ENCODE data around the gene TSPOAP1. TPM values are rescaled to one million over a fixed set of nuclear protein-coding genes. Genes with fewer than 3 reads are reported as not detected.

TSPOAP1 gene
- total and polyA plus RNA-seq, 2 of the 4 experiments (the other 2 are of a cell fraction): 0.90 to 1.6 TPM

DNA sequence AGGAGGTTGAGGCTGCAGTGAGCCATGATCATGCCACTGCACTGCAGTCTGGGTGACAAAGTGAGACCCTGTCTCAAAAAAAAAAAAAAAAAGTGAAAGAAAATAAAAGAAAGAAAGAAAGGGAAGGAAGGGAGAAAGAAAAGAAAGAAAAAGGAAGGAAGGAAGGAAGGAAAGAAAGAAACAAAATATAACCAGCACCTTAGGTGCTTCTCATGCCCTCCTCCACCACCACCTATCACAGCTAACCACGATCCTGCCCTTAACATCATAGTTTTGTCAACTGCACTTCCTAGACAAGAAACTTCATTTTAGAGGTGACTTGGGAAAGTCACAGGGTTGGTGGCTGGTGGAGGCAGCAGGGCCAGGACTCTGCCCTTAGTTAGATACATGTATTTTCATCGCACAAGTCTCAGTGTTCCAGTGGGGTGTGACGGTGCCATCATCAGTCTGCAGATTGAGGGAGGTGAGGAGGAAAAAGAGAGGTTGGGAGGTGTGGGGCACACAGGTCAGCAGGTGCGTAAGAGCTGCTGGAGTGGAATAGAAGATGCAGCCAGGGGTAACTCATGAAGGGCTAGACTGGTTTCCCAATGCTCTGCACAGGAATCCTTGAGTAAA, 13.4 kb upstream of the TSPOAP1 start:
- no peak overlapping the region for H2AFZ ChIP-seq (replicated peaks; ENCODE audit: low read length, poor library complexity)
- no peak overlapping the region for H3K23ac ChIP-seq (ENCODE audit: low read depth, low read length)
- H4K8ac ChIP-seq (ENCODE audit: low read depth in 2 of 2, low read length in 2 of 2): no peak overlapping the region
- H3K27ac ChIP-seq (ENCODE audit: insufficient read depth, low read length): no peak overlapping the region
- TF ChIP-seq POLR2A (IDR thresholded peaks at IDR 0.05; ENCODE audit: low read depth, low read length) (no peak), RAD21 (IDR thresholded peaks at IDR 0.05; ENCODE audit: low read length) (no peak), NFE2L2 (IDR thresholded peaks at IDR 0.05; ENCODE audit: low read depth, low read length) (no peak), RCOR1 (IDR thresholded peaks at IDR 0.05; ENCODE audit: insufficient replicate concordance, low read length) (no peak), MAZ (IDR thresholded peaks at IDR 0.05; ENCODE audit: borderline replicate concordance, low read depth, low read length) (no peak), CEBPB (IDR thresholded peaks at IDR 0.05; ENCODE audit: low read depth, low read length) (no peak), RFX5 (IDR thresholded peaks at IDR 0.05; ENCODE audit: low read depth, low read length) (no peak), MAFK (IDR thresholded peaks at IDR 0.05; ENCODE audit: low read depth, low read length) (no peak), CHD1 (IDR thresholded peaks at IDR 0.05; ENCODE audit: low read depth, low read length) (no peak), BHLHE40 (IDR thresholded peaks at IDR 0.05; ENCODE audit: low read depth, low read length) (no peak), SMC3 (IDR thresholded peaks at IDR 0.05; ENCODE audit: low read depth, low read length) (no peak), FOS (IDR thresholded peaks at IDR 0.05; ENCODE audit: low read depth, low read length) (no peak), MXI1 (IDR thresholded peaks at IDR 0.05; ENCODE audit: borderline replicate concordance, low read depth, low read length) (no peak)
- TF ChIP-seq, protein P1, sequence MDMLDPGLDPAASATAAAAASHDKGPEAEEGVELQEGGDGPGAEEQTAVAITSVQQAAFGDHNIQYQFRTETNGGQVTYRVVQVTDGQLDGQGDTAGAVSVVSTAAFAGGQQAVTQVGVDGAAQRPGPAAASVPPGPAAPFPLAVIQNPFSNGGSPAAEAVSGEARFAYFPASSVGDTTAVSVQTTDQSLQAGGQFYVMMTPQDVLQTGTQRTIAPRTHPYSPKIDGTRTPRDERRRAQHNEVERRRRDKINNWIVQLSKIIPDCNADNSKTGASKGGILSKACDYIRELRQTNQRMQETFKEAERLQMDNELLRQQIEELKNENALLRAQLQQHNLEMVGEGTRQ (IDR thresholded peaks at IDR 0.05; ENCODE audit: low read depth, low read length): no peak
- TF ChIP-seq, protein P2, sequence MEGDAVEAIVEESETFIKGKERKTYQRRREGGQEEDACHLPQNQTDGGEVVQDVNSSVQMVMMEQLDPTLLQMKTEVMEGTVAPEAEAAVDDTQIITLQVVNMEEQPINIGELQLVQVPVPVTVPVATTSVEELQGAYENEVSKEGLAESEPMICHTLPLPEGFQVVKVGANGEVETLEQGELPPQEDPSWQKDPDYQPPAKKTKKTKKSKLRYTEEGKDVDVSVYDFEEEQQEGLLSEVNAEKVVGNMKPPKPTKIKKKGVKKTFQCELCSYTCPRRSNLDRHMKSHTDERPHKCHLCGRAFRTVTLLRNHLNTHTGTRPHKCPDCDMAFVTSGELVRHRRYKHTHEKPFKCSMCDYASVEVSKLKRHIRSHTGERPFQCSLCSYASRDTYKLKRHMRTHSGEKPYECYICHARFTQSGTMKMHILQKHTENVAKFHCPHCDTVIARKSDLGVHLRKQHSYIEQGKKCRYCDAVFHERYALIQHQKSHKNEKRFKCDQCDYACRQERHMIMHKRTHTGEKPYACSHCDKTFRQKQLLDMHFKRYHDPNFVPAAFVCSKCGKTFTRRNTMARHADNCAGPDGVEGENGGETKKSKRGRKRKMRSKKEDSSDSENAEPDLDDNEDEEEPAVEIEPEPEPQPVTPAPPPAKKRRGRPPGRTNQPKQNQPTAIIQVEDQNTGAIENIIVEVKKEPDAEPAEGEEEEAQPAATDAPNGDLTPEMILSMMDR (conservative IDR thresholded peaks at IDR 0.05; ENCODE audit: low read depth, low read length): no peak
- TF ChIP-seq, protein P3, sequence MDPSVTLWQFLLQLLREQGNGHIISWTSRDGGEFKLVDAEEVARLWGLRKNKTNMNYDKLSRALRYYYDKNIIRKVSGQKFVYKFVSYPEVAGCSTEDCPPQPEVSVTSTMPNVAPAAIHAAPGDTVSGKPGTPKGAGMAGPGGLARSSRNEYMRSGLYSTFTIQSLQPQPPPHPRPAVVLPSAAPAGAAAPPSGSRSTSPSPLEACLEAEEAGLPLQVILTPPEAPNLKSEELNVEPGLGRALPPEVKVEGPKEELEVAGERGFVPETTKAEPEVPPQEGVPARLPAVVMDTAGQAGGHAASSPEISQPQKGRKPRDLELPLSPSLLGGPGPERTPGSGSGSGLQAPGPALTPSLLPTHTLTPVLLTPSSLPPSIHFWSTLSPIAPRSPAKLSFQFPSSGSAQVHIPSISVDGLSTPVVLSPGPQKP (IDR thresholded peaks at IDR 0.05; ENCODE audit: borderline replicate concordance, low read depth, low read length): no peak
- dilution Hi-C loops (cut with HindIII; ENCODE audit: low sequenced_read_pairs, unreplicated experiment): no loop called here
- H2AK9ac ChIP-seq (replicated peaks; ENCODE audit: low read depth, low read length, poor library complexity): peak overlapping the region; percentile 43
- no peak overlapping the region for H2BK15ac ChIP-seq (ENCODE audit: low read depth, low read length)
- H4K5ac ChIP-seq (ENCODE audit: low read depth, low read length): no peak overlapping the region
- H3K9ac ChIP-seq (ENCODE audit: low read depth, low read length): no peak overlapping the region
- POLR2A ChIA-PET (ENCODE audit: unreplicated experiment): interaction anchor here (0.9 kb wide), 1 partner anchor 10 kb away, joined by 3 read pairs; the partner anchor contains the start of gene SUPT4H1
- peaks cover 26% of the 10 kb centered on the region for H3K4me1 ChIP-seq (ENCODE audit: control insufficient read depth, insufficient read depth, low read length)
- peaks cover 28% of the 10 kb centered on the region for H3K36me3 ChIP-seq (ENCODE audit: control insufficient read depth, insufficient read depth, low read length)
- H3K14ac ChIP-seq (replicated peaks; ENCODE audit: low read depth, low read length): no peak overlapping the region
- CTCF ChIA-PET: interaction anchor here (0.5 kb wide), 1 partner anchor 1277 kb away, joined by 4 read pairs; no protein-coding TSS in a partner anchor
- WGBS, 2 experiments (ENCODE audit: extremely low coverage in 2 of 2, insufficient read length in 1 of 2): 94% methylated on average over 2 of the region's 4 CpGs; no CpG with 5 or more reads in 1 of the 2 experiments
- H3K9me1 ChIP-seq (ENCODE audit: insufficient read depth, low read length): peaks cover 28% of the 10 kb centered on the region
- no peak overlapping the region for H3K4me2 ChIP-seq (ENCODE audit: low read depth, low read length)
- no peak overlapping the region for H2BK5ac ChIP-seq (ENCODE audit: low read depth, low read length, poor library complexity, severe bottlenecking)
- no peak overlapping the region for H2AK5ac ChIP-seq (ENCODE audit: low read depth, low read length)
- no peak overlapping the region for H3K56ac ChIP-seq (ENCODE audit: extremely low read depth, insufficient read depth, low read length)
- H4K20me1 ChIP-seq (ENCODE audit: insufficient read depth, low read length): no peaks in the 10 kb centered on the region
- no TSS peak for BruUV-seq (replicated peaks)
- H3K4me3 ChIP-seq (ENCODE audit: insufficient read depth, low read depth, low read length): no peak overlapping the region
- H2BK20ac ChIP-seq (ENCODE audit: low read depth, low read length): no peak overlapping the region
- intact Hi-C loops (cut with micrococcal nuclease): no loop called here
- H3K9me3 ChIP-seq (ENCODE audit: control insufficient read depth, insufficient read depth, low read length): no peaks in the 10 kb centered on the region
- no peak overlapping the region for H2BK120ac ChIP-seq (ENCODE audit: low read depth, low read length)
- peaks cover 12 to 24% of the 10 kb centered on the region in 2 experiments for H3K79me1 ChIP-seq (ENCODE audit: low read depth in 1 of 2, low read length in 2 of 2)
- no peak overlapping the region for H3K18ac ChIP-seq (ENCODE audit: low read depth, low read length)
- in situ Hi-C loops (cut with MboI; ENCODE audit: low sequenced_read_pairs): loop anchor here (25.0 kb wide), 1 partner anchor 480 kb away; the partner anchor contains the start of gene MRPS23
- H4K91ac ChIP-seq (ENCODE audit: insufficient read depth, low read depth, low read length): no peak overlapping the region
- no peak for DNase-seq
- no peak for ATAC-seq (ENCODE audit: low read depth)
- H3K4ac ChIP-seq (ENCODE audit: low read depth, low read length): no peak overlapping the region
- no peaks in the 10 kb centered on the region for H3K27me3 ChIP-seq (ENCODE audit: control insufficient read depth, insufficient read depth, low read length)

All from IMR-90 (cell line).